ENCODE data around the gene DSCAM. TPM values are rescaled to one million over a fixed set of nuclear protein-coding genes. Genes with fewer than 3 reads are reported as not detected.

DSCAM gene
- total and polyA plus RNA-seq, 2 donors (not counting 1 experiment from before 2014, with no cell fraction given): not detected

DNA sequence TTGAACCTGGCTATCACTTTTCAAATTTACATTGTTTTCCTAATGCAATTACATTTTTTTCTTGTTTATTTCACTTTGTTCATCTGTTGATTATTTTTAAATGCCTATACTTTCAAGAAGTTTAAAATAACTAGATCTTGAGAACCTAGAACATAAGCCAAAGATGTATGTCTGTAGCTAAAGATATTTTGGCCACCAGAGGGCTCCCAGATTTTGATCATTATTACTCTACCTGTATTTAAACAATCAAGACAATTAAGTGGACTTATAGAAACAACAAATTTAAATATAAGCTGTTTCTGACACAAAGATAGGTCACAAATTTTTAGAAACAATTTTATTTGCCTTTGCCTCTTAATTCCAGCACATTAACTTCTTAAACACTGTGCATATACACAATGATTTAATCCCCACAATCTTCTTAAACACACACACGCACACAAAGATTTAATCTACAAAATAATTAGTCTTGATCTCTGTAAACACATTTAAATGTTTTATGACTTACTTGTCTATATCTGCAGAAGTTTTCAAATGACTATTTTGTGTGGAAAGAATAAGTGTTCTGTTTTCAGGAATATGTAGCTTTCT, 380.0 kb downstream of the DSCAM start:
- ChIA-PET POLR2A (no interaction called here), CTCF (interaction anchor here (1.2 kb wide), 1 partner anchor 667 kb away, joined by 5 read pairs; no protein-coding TSS in a partner anchor)
- Histone ChIP-seq H3K4me3 (ENCODE audit: control extremely low read depth in 1 of 5, extremely low read depth in 1 of 5, insufficient read depth in 1 of 5, low read depth in 2 of 5, low read length in 4 of 5) (no peak overlapping the region), H2AFZ (ENCODE audit: insufficient read depth, low read depth, low read length, poor library complexity, severe bottlenecking) (no peak overlapping the region), H3K9me3 (ENCODE audit: control extremely low read depth in 1 of 3, control insufficient read depth in 2 of 3, insufficient read depth in 1 of 3, low read length in 2 of 3) (peaks cover 0 to 4% (median 0%) of the 10 kb centered on the region in 3 donors), H3K79me2 (ENCODE audit: control insufficient read depth, insufficient read depth, low read length) (no peaks in the 10 kb centered on the region), H3K36me3 (replicated peaks in 1 of 2; ENCODE audit: control extremely low read depth in 1 of 2, control insufficient read depth in 1 of 2, extremely low read depth in 1 of 2, insufficient read depth in 2 of 2, low read length in 1 of 2) (no peaks in the 10 kb centered on the region), H4K20me1 (ENCODE audit: control insufficient read depth, insufficient read depth, low read length, poor library complexity, severe bottlenecking) (no peaks in the 10 kb centered on the region), H3K4me1 (ENCODE audit: control insufficient read depth in 2 of 2, insufficient read depth in 2 of 2, low read length in 2 of 2) (no peaks in the 10 kb centered on the region), H3K4me2 (replicated peaks; ENCODE audit: low read depth, low read length, poor library complexity, severe bottlenecking) (no peak overlapping the region), H3K27me3 (replicated peaks in 1 of 4; ENCODE audit: control extremely low read depth in 1 of 4, control insufficient read depth in 3 of 4, insufficient read depth in 4 of 4, low read length in 3 of 4) (no peaks in the 10 kb centered on the region), H3K27ac (ENCODE audit: low read length in 2 of 2) (no peak overlapping the region), H3K9ac (ENCODE audit: low read length) (no peak overlapping the region)
- DNase-seq: no peak
- no CpG with 5 or more reads among the region's 1 CpG for WGBS (ENCODE audit: insufficient coverage)
- Mint-ChIP-seq H3K27me3 (no peaks in the 10 kb centered on the region), H3K4me3 (no peak overlapping the region), H3K27ac (no peak overlapping the region), H3K4me1 (no peaks in the 10 kb centered on the region), H3K9me3 (ENCODE audit: insufficient read depth) (no peaks in the 10 kb centered on the region)
- TF ChIP-seq, protein P1, sequence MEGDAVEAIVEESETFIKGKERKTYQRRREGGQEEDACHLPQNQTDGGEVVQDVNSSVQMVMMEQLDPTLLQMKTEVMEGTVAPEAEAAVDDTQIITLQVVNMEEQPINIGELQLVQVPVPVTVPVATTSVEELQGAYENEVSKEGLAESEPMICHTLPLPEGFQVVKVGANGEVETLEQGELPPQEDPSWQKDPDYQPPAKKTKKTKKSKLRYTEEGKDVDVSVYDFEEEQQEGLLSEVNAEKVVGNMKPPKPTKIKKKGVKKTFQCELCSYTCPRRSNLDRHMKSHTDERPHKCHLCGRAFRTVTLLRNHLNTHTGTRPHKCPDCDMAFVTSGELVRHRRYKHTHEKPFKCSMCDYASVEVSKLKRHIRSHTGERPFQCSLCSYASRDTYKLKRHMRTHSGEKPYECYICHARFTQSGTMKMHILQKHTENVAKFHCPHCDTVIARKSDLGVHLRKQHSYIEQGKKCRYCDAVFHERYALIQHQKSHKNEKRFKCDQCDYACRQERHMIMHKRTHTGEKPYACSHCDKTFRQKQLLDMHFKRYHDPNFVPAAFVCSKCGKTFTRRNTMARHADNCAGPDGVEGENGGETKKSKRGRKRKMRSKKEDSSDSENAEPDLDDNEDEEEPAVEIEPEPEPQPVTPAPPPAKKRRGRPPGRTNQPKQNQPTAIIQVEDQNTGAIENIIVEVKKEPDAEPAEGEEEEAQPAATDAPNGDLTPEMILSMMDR (IDR thresholded peaks at IDR 0.05): no peak
- no peak for ATAC-seq (ENCODE audit: low read depth)
- intact Hi-C loops (cut with micrococcal nuclease): loop anchor here (5.0 to 10.0 kb wide), 2 partner anchors 600 to 668 kb away; no protein-coding TSS in a partner anchor

DNA sequence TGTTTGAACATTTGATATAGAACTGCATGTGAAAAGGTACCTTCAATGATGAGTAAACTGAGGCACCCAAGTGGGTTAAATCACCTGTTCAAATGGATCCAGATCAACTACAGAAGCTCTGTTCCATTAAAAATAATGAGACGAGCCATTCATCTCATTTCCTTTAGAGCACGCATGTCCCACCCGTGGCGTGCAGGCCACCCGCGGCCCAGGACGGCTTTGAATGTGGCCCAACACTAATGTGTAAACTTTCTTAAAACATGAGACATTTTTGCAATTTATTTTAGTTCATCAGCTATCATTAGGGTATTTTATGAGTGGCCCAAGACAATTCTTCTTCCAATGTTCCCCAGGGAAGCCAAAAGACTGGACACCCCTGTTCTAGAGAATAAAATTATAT, 381.6 kb downstream of the DSCAM start:
- TF ChIP-seq, protein P1 (IDR thresholded peaks at IDR 0.05): no peak
- no peak for TF ChIP-seq EZH2 (IDR thresholded peaks at IDR 0.05; ENCODE audit: borderline replicate concordance, insufficient read depth, low read depth, low read length, poor library complexity, severe bottlenecking)
- H3K27me3 ChIP-seq (replicated peaks in 1 of 4; ENCODE audit: control extremely low read depth in 1 of 4, control insufficient read depth in 3 of 4, insufficient read depth in 4 of 4, low read length in 3 of 4): no peaks in the 10 kb centered on the region
- no peak overlapping the region for H3K27ac ChIP-seq (ENCODE audit: low read length in 2 of 2)
- no peaks in the 10 kb centered on the region for H3K79me2 ChIP-seq (ENCODE audit: control insufficient read depth, insufficient read depth, low read length)
- H3K9ac ChIP-seq (ENCODE audit: low read length): no peak overlapping the region
- no peaks in the 10 kb centered on the region for H3K36me3 ChIP-seq (replicated peaks in 1 of 2; ENCODE audit: control extremely low read depth in 1 of 2, control insufficient read depth in 1 of 2, extremely low read depth in 1 of 2, insufficient read depth in 2 of 2, low read length in 1 of 2)
- no peak overlapping the region for H2AFZ ChIP-seq (ENCODE audit: insufficient read depth, low read depth, low read length, poor library complexity, severe bottlenecking)
- H3K27ac Mint-ChIP-seq: no peak overlapping the region
- peaks cover 0 to 3% (median 0%) of the 10 kb centered on the region in 3 donors for H3K9me3 ChIP-seq (ENCODE audit: control extremely low read depth in 1 of 3, control insufficient read depth in 2 of 3, insufficient read depth in 1 of 3, low read length in 2 of 3)
- POLR2A ChIA-PET: no interaction called here
- no peaks in the 10 kb centered on the region for H3K9me3 Mint-ChIP-seq (ENCODE audit: insufficient read depth)
- no peaks in the 10 kb centered on the region for H4K20me1 ChIP-seq (ENCODE audit: control insufficient read depth, insufficient read depth, low read length, poor library complexity, severe bottlenecking)
- WGBS (ENCODE audit: insufficient coverage): 83% methylated on average over 1 of the region's 7 CpGs
- H3K4me2 ChIP-seq (replicated peaks; ENCODE audit: low read depth, low read length, poor library complexity, severe bottlenecking): no peak overlapping the region
- H3K4me3 ChIP-seq (ENCODE audit: control extremely low read depth in 1 of 5, extremely low read depth in 1 of 5, insufficient read depth in 1 of 5, low read depth in 2 of 5, low read length in 4 of 5): no peak overlapping the region
- ATAC-seq (ENCODE audit: low read depth) (no peak), DNase-seq (no peak)
- no peaks in the 10 kb centered on the region for H3K4me1 Mint-ChIP-seq
- CTCF ChIA-PET: no interaction called here
- H3K27me3 Mint-ChIP-seq: no peaks in the 10 kb centered on the region
- no peak overlapping the region for H3K4me3 Mint-ChIP-seq
- no peaks in the 10 kb centered on the region for H3K4me1 ChIP-seq (ENCODE audit: control insufficient read depth in 2 of 2, insufficient read depth in 2 of 2, low read length in 2 of 2)
- intact Hi-C loops (cut with micrococcal nuclease): loop anchor here (5.0 to 10.0 kb wide), 2 partner anchors 602 to 669 kb away; no protein-coding TSS in a partner anchor
